Activated CD4-positive, alpha-beta T cell treated with anti-CD3 and anti-CD28 coated beads, Interleukin-2, amount 10 ng/mL, durations not matched to agents 7 days and 5 days (primary cell): ENCODE measurements around the gene ABR. TPM values are rescaled to one million over a fixed set of nuclear protein-coding genes. Genes with fewer than 3 reads are reported as not detected.
"Not testable (repeated sequence)": the region's sequence is repeated elsewhere in the genome, so short reads cannot be mapped to it uniquely, and the experiment has no call there.

Source experiments
- CTCF ChIA-PET: fragments of 350-600 bp; sonication (Branson Sonifier 250); formaldehyde crosslinking; loops from one replicate; lab custom pipeline; 2021; ENCODE audit warnings: antibody characterized with exemption; lab: Charles Lee
- POLR2A ChIA-PET: fragments of 350-600 bp; sonication (Branson Sonifier 250); formaldehyde crosslinking; loops from one replicate; lab custom pipeline; 2021; ENCODE audit warnings: antibody characterized with exemption; lab: Charles Lee
- DNase-seq: peaks from one replicate; pipeline ENCODE4 v3.0.0-alpha.2; 2020
- H3K27ac Mint-ChIP-seq: one replicate; pipeline ENCODE4 v1.8.0; 2021; ENCODE audit warnings: mild to moderate bottlenecking, moderate library complexity, mixed read lengths
- H3K27me3 Mint-ChIP-seq: one replicate; pipeline ENCODE4 v1.8.0; 2021; ENCODE audit warnings: mixed read lengths
- H3K36me3 Mint-ChIP-seq: one replicate; pipeline ENCODE4 v1.8.0; 2021; ENCODE audit warnings: low read depth, mixed read lengths
- H3K4me1 Mint-ChIP-seq: one replicate; pipeline ENCODE4 v1.8.0; 2021; ENCODE audit warnings: mixed read lengths
- H3K4me3 Mint-ChIP-seq: one replicate; pipeline ENCODE4 v1.8.0; 2021; ENCODE audit warnings: mild to moderate bottlenecking, moderate library complexity, mixed read lengths
- H3K9me3 Mint-ChIP-seq: one replicate; pipeline ENCODE4 v1.8.0; 2021; ENCODE audit warnings: mixed read lengths
- total RNA-seq, 2 experiments: library from RNA; stranded (reverse); gene quantifications; one replicate each; pipeline ENCODE4 v1.2.3, GENCODE V29; 2021

The ABR gene
- total RNA-seq, 2 experiments from 2014 or later, result 145 to 163 TPM

DNA sequence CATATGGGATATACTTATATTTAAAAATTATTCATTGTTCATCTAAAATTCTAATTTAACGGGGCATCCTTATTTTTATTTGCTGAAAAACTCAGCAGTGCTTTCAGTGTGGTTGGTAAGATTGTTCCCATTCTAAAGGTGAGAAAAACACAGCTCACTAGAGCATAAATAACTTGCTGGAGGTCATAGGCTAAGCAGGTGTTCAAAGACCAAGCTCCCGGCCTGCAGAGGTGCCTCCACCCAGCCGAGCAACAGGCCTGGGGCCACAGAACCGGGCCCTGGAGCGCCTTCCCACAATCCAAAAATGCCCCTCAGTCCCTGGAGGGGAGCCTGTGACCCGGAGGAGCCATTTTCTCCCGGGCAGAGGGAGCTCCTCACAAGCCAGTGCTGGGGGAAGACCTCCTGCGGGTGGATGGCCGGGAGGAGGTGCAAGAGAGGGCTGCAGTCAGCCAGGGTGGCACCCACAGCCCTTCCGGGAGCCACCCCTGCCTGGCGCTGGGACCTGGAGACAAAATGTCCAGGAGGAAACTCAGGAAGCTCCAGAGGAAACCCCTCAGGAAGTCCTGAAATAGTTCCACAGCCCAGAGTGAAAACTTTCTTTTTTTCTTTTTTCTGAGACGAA, 14.7 kb downstream of the ABR start:
- Mint-ChIP-seq H3K4me3 (no peak overlapping the region), H3K9me3 (no peaks in the 10 kb centered on the region), H3K27me3 (no peaks in the 10 kb centered on the region), H3K4me1 (no peaks in the 10 kb centered on the region), H3K36me3 (no peaks in the 10 kb centered on the region), H3K27ac (no peak overlapping the region)
- no peak for DNase-seq
- ChIA-PET CTCF (interaction anchor here (0.8 to 1.8 kb wide), 2 partner anchors 22 to 42 kb away, joined by 3 to 4 read pairs; no protein-coding TSS in a partner anchor), POLR2A (no interaction called here)

DNA sequence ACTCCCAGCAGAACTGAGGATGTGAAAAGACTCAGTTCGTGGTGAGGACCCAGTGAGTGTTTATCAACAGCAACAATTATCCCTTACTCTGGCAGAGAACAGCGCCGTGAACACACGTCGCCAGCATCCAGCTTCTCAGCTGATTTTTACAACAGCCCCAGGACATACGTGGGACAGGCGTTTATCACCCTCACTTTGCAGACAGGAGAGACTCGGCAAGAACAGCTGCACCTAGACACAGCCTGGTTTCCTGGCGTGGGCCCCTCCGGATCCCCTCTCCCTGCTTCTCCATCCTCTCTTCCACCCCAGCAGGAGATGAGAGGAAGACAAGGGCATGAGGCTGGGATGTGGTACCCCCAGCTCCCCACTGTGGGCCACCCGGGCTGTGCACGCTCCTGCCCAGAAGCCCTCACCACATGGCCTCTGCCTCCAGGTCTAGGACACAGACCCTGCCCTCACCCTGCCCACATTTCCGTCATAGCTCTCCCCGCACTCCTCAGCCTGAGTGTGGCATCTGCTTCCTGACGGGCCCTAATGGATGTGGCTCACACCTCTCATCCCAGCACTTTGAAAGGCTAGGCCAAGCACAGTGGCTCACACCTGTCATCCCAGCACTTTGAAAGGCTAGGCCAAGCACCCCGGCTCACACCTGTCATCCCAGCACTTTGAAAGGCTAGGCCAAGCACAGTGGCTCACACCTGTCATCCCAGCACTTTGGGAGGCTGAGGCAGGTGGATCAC, 17.5 kb downstream of the ABR start:
- ChIA-PET CTCF (no interaction called here), POLR2A (no interaction called here)
- Mint-ChIP-seq H3K27me3 (no peaks in the 10 kb centered on the region), H3K4me1 (no peaks in the 10 kb centered on the region), H3K27ac (no peak overlapping the region), H3K36me3 (no peaks in the 10 kb centered on the region), H3K4me3 (no peak overlapping the region), H3K9me3 (no peaks in the 10 kb centered on the region)
- no peak for DNase-seq

GRCh38 chr17:1160591-1161390, 19.0 kb downstream of the ABR start:
- ChIA-PET CTCF (interaction anchor here (0.5 kb wide), 1 partner anchor 523 kb away, joined by 4 read pairs; no protein-coding TSS in a partner anchor), POLR2A (no interaction called here)
- no peaks in the 10 kb centered on the region for H3K36me3 Mint-ChIP-seq
- no peak overlapping the region for H3K4me3 Mint-ChIP-seq
- no peaks in the 10 kb centered on the region for H3K9me3 Mint-ChIP-seq
- H3K4me1 Mint-ChIP-seq, result no peaks in the 10 kb centered on the region
- no peak for DNase-seq
- H3K27me3 Mint-ChIP-seq, result no peaks in the 10 kb centered on the region
- H3K27ac Mint-ChIP-seq, result no peak overlapping the region

DNA sequence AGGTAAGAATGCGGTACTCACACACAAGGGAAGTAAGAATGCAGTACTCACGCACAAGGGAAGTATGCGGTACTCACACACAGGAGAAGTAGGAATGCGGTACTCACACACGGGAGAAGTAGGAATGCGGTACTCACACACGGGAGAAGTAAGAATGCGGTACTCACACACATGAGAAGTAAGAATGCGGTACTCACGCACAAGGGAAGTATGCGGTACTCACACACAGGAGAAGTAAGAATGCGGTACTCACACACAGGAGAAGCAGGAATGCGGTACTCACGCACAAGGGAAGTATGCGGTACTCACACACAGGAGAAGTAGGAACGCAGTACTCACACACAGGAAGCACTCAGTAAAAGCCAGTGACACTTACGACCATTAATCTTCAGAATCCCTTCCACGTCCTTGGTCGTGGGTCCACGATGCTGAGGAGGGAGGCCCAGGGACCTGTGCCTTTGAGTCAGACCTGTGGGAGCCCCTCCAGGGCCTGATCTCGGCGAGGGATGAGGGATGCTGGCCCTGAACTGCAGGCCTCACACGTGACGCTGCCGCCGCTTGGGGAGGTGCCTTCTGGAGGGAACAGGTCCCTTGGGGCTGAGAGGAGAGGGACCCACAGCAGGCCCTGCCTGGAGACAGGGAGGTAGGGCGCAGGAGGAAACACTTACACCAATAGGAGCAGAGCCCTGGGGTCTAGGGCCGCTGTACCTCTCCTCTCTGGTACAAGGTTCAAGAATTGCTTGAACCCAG, 20.2 kb downstream of the ABR start:
- CTCF ChIA-PET, result no interaction called here
- no peaks in the 10 kb centered on the region for H3K36me3 Mint-ChIP-seq

GRCh38 chr17:1158879-1159278, 20.9 kb downstream of the ABR start:
- Mint-ChIP-seq H3K36me3 (no peaks in the 10 kb centered on the region), H3K9me3 (no peaks in the 10 kb centered on the region), H3K27ac (no peak overlapping the region), H3K27me3 (no peaks in the 10 kb centered on the region), H3K4me3 (no peak overlapping the region), H3K4me1 (no peaks in the 10 kb centered on the region)
- CTCF ChIA-PET, result no interaction called here
- POLR2A ChIA-PET, result no interaction called here
- no peak for DNase-seq

More for the DNA sequence above, 20.2 kb downstream of the ABR start:
- no peak for DNase-seq
- Mint-ChIP-seq H3K27me3 (no peaks in the 10 kb centered on the region), H3K27ac (no peak overlapping the region), H3K9me3 (no peaks in the 10 kb centered on the region), H3K4me1 (no peaks in the 10 kb centered on the region), H3K4me3 (no peak overlapping the region)
- POLR2A ChIA-PET, result no interaction called here

DNA sequence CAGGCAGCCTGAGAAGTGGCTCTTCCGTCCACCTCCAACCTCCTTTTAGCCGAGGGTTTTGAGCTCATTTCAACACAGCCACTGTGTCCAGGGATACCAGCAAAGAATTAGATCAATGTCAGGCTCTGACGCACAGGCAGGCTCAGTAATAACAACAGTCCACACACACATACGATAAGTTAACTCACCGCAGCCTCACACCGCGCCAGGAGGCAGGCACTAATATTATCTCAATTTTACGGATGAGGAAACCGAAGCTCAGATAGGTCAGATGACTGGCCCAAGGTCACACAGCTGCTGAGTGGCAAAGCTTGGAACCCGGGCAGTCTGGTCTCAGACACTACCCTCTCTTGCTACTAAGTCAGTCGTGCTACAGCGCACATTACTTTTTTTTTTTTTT, 22.9 kb downstream of the ABR start:
- no peaks in the 10 kb centered on the region for H3K27me3 Mint-ChIP-seq
- DNase-seq, result no peak
- H3K27ac Mint-ChIP-seq, result no peak overlapping the region
- ChIA-PET CTCF (no interaction called here), POLR2A (no interaction called here)
- H3K36me3 Mint-ChIP-seq, result no peaks in the 10 kb centered on the region
- H3K4me3 Mint-ChIP-seq, result no peak overlapping the region
- no peaks in the 10 kb centered on the region for H3K4me1 Mint-ChIP-seq
- no peaks in the 10 kb centered on the region for H3K9me3 Mint-ChIP-seq

GRCh38 chr17:1154704-1155103, 25.1 kb downstream of the ABR start:
- no peak overlapping the region for H3K27ac Mint-ChIP-seq
- no peaks in the 10 kb centered on the region for H3K4me1 Mint-ChIP-seq
- H3K36me3 Mint-ChIP-seq, result no peaks in the 10 kb centered on the region
- no peak overlapping the region for H3K4me3 Mint-ChIP-seq
- ChIA-PET POLR2A (no interaction called here), CTCF (no interaction called here)
- H3K9me3 Mint-ChIP-seq, result no peaks in the 10 kb centered on the region
- no peaks in the 10 kb centered on the region for H3K27me3 Mint-ChIP-seq
- no peak for DNase-seq

- Mint-ChIP-seq H3K27ac (no peak overlapping the region), H3K9me3 (no peaks in the 10 kb centered on the region), H3K4me1 (no peaks in the 10 kb centered on the region), H3K4me3 (no peak overlapping the region), H3K36me3 (no peaks in the 10 kb centered on the region), H3K27me3 (no peaks in the 10 kb centered on the region)
- CTCF ChIA-PET, result no interaction called here
- POLR2A ChIA-PET, result no interaction called here
- DNase-seq, result no peak
Observed at GRCh38 chr17:1153795-1154546, 25.8 kb downstream of the ABR start.

- H3K27ac Mint-ChIP-seq, POLR2A ChIA-PET, H3K36me3 Mint-ChIP-seq, CTCF ChIA-PET, H3K27me3 Mint-ChIP-seq, DNase-seq, H3K4me3 Mint-ChIP-seq, H3K4me1 Mint-ChIP-seq, H3K9me3 Mint-ChIP-seq: not testable (repeated sequence)
Observed at GRCh38 chr17:1152582-1152981, 27.2 kb downstream of the ABR start.

- no peak for DNase-seq
- CTCF ChIA-PET, result interaction anchor here (1.1 kb wide), 1 partner anchor 51 kb away, joined by 3 read pairs; no protein-coding TSS in a partner anchor
- no peak overlapping the region for H3K27ac Mint-ChIP-seq
Observed at GRCh38 chr17:1150863-1151600, 28.7 kb downstream of the ABR start.

GRCh38 chr17:1149869-1150268, 29.9 kb downstream of the ABR start:
- H3K27ac Mint-ChIP-seq, result no peak overlapping the region
- DNase-seq, result no peak
- POLR2A ChIA-PET, result no interaction called here
- H3K4me3 Mint-ChIP-seq, result no peak overlapping the region
- no peaks in the 10 kb centered on the region for H3K9me3 Mint-ChIP-seq
- H3K36me3 Mint-ChIP-seq, result no peaks in the 10 kb centered on the region
- CTCF ChIA-PET, result interaction anchor here (0.8 to 1.7 kb wide), 2 partner anchors 17 to 292 kb away, joined by 4 read pairs; no protein-coding TSS in a partner anchor
- H3K4me1 Mint-ChIP-seq, result no peaks in the 10 kb centered on the region
- H3K27me3 Mint-ChIP-seq, result no peaks in the 10 kb centered on the region

More at GRCh38 chr17:1150863-1151600, 28.7 kb downstream of the ABR start:
- Mint-ChIP-seq H3K9me3 (no peaks in the 10 kb centered on the region), H3K36me3 (no peaks in the 10 kb centered on the region), H3K4me1 (no peaks in the 10 kb centered on the region), H3K27me3 (no peaks in the 10 kb centered on the region), H3K4me3 (no peak overlapping the region)
- POLR2A ChIA-PET, result no interaction called here
